ENCODE results near the gene NHEJ1. TPM values are rescaled to one million over a fixed set of nuclear protein-coding genes. Genes with fewer than 3 reads are reported as not detected.
A peak's percentile ranks its signal among the peaks of the same experiment; 100 is the strongest.

Gene NHEJ1
- 10 to 100 TPM; 19.3 to 47.1 (median 36.6) TPM for polyA plus RNA-seq
- long read RNA-seq, donor 1 = 0 reads
- long read RNA-seq, donor 2, transcript NHEJ1-201 (8 exons, 2,094 nt) = major isoform, 5 of 5 reads
- long read RNA-seq, donor 2, partial matches to known transcripts = 0 of 5 reads
- long read RNA-seq, donor 2, other reads (novel, unspliced or antisense) = 0 of 5 reads
- long read RNA-seq, donor 3, transcript NHEJ1-201 (8 exons, 2,094 nt) = major isoform, 8 of 8 reads
- long read RNA-seq, donor 3, partial matches to known transcripts = 0 of 8 reads
- long read RNA-seq, donor 3, other reads (novel, unspliced or antisense) = 0 of 8 reads
- long read RNA-seq, donor 4, partial matches to known transcripts = 0 of 1 reads
- long read RNA-seq, donor 4, other reads (novel, unspliced or antisense) = 0 of 1 reads
- long read RNA-seq, donor 5, partial matches to known transcripts = 0 of 1 reads
- long read RNA-seq, donor 5, other reads (novel, unspliced or antisense) = 0 of 1 reads
- long read RNA-seq, donor 6, transcript NHEJ1-201 (8 exons, 2,094 nt) = major isoform, 10 of 11 reads
- long read RNA-seq, donor 6, partial matches to known transcripts = 0 of 11 reads
- long read RNA-seq, donor 6, other reads (novel, unspliced or antisense) = 0 of 11 reads
- long read RNA-seq, donor 7 = 0 reads
- long read RNA-seq, donor 8 = 0 reads
- long read RNA-seq, donor 9, partial matches to known transcripts = 0 of 2 reads
- long read RNA-seq, donor 9, other reads (novel, unspliced or antisense) = 0 of 2 reads
- long read RNA-seq, donor 10, transcript NHEJ1-201 (8 exons, 2,094 nt) = major isoform, 11 of 12 reads
- long read RNA-seq, donor 10, partial matches to known transcripts = 0 of 12 reads
- long read RNA-seq, donor 10, other reads (novel, unspliced or antisense) = 0 of 12 reads

GRCh38 chr2:219160186-219161017 is at the start of gene NHEJ1:
TSS of gene NHEJ1 (minus strand) at chr2:219160815. CDS start at chr2:219158362, 2,453 bp downstream.
- Histone ChIP-seq H3K9me3 (ENCODE audit: control insufficient read depth in 2 of 2, insufficient read depth in 1 of 2, low read depth in 1 of 2, low read length in 1 of 2) (no peaks in the 10 kb centered on the region), H3K4me3 (ENCODE audit: low read depth in 1 of 3, low read length in 3 of 3) (peak within 1 kb of the TSS; percentile 49 to 76 (median 57)), H3K27ac (ENCODE audit: low read depth in 1 of 3, low read length in 2 of 3) (peak within 1 kb of the TSS; percentile 65 to 96 (median 92)), H3K4me1 (ENCODE audit: control insufficient read depth in 3 of 3, insufficient read depth in 2 of 3, low read depth in 1 of 3, low read length in 2 of 3) (peaks cover 2 to 11% (median 8%) of the 10 kb centered on the region in 3 donors), H3K36me3 (ENCODE audit: control insufficient read depth in 3 of 3, insufficient read depth in 2 of 3, low read depth in 1 of 3, low read length in 3 of 3) (peaks cover 0 to 17% (median 2%) of the 10 kb centered on the region in 3 donors), H3K27me3 (ENCODE audit: control insufficient read depth in 3 of 3, insufficient read depth in 3 of 3, low read length in 3 of 3) (no peaks in the 10 kb centered on the region)
- WGBS, 3 donors = 0 to 1% (median 0%) methylated on average over 49 to 70 of the region's 70 CpGs
- peak; percentile 97 to 98 for DNase-seq
- no peak for FAIRE-seq

- no peak overlapping the region for H3K4me3 ChIP-seq (ENCODE audit: low read depth in 1 of 3, low read length in 3 of 3)
- H3K36me3 ChIP-seq (ENCODE audit: control insufficient read depth in 3 of 3, insufficient read depth in 2 of 3, low read depth in 1 of 3, low read length in 3 of 3) = peaks cover 5 to 66% (median 9%) of the 10 kb centered on the region in 3 donors
- WGBS, 3 donors = 75 to 79% (median 75%) methylated on average over 16 to 18 of the region's 18 CpGs
- FAIRE-seq = no peak
- peak overlapping the region in 2 of 3 donors; percentile 29 to 48 for H3K27ac ChIP-seq (ENCODE audit: low read depth in 1 of 3, low read length in 2 of 3)
- no peaks in the 10 kb centered on the region for H3K27me3 ChIP-seq (ENCODE audit: control insufficient read depth in 3 of 3, insufficient read depth in 3 of 3, low read length in 3 of 3)
- H3K9me3 ChIP-seq (ENCODE audit: control insufficient read depth in 2 of 2, insufficient read depth in 1 of 2, low read depth in 1 of 2, low read length in 1 of 2) = no peaks in the 10 kb centered on the region
- peaks cover 0 to 18% (median 0%) of the 10 kb centered on the region in 3 donors for H3K4me1 ChIP-seq (ENCODE audit: control insufficient read depth in 3 of 3, insufficient read depth in 2 of 3, low read depth in 1 of 3, low read length in 2 of 3)
- DNase-seq = no peak
Observed at GRCh38 chr2:219209236-219210195, 48.9 kb upstream of the NHEJ1 start.

- no peak for DNase-seq
- H3K36me3 ChIP-seq (ENCODE audit: control insufficient read depth in 3 of 3, insufficient read depth in 2 of 3, low read depth in 1 of 3, low read length in 3 of 3) = peaks cover 5 to 52% (median 9%) of the 10 kb centered on the region in 3 donors
- H3K9me3 ChIP-seq (ENCODE audit: control insufficient read depth in 2 of 2, insufficient read depth in 1 of 2, low read depth in 1 of 2, low read length in 1 of 2) = no peaks in the 10 kb centered on the region
- H3K4me1 ChIP-seq (ENCODE audit: control insufficient read depth in 3 of 3, insufficient read depth in 2 of 3, low read depth in 1 of 3, low read length in 2 of 3) = peaks cover 0 to 18% (median 0%) of the 10 kb centered on the region in 3 donors
- peak overlapping the region in 1 of 3 donors; percentile 75 for H3K4me3 ChIP-seq (ENCODE audit: low read depth in 1 of 3, low read length in 3 of 3)
- no peak for FAIRE-seq
- no peaks in the 10 kb centered on the region for H3K27me3 ChIP-seq (ENCODE audit: control insufficient read depth in 3 of 3, insufficient read depth in 3 of 3, low read length in 3 of 3)
- H3K27ac ChIP-seq (ENCODE audit: low read depth in 1 of 3, low read length in 2 of 3) = peak overlapping the region in 2 of 3 donors; percentile 71 to 100
- 61 to 66% (median 64%) methylated on average over 17 of the region's 17 CpGs for WGBS, 3 donors
Observed at GRCh38 chr2:219207884-219208740, 47.5 kb upstream of the NHEJ1 start.

- H3K36me3 ChIP-seq (ENCODE audit: control insufficient read depth in 3 of 3, insufficient read depth in 2 of 3, low read depth in 1 of 3, low read length in 3 of 3) = peaks cover 5 to 44% (median 9%) of the 10 kb centered on the region in 3 donors
- WGBS, 3 donors = 15 to 17% (median 15%) methylated on average over 17 to 22 of the region's 22 CpGs
- no peak for DNase-seq
- peak overlapping the region in 2 of 3 donors; percentile 94 to 100 for H3K27ac ChIP-seq (ENCODE audit: low read depth in 1 of 3, low read length in 2 of 3)
- no peaks in the 10 kb centered on the region for H3K27me3 ChIP-seq (ENCODE audit: control insufficient read depth in 3 of 3, insufficient read depth in 3 of 3, low read length in 3 of 3)
- no peaks in the 10 kb centered on the region for H3K9me3 ChIP-seq (ENCODE audit: control insufficient read depth in 2 of 2, insufficient read depth in 1 of 2, low read depth in 1 of 2, low read length in 1 of 2)
- H3K4me3 ChIP-seq (ENCODE audit: low read depth in 1 of 3, low read length in 3 of 3) = peak overlapping the region; percentile 63 to 75 (median 67)
- H3K4me1 ChIP-seq (ENCODE audit: control insufficient read depth in 3 of 3, insufficient read depth in 2 of 3, low read depth in 1 of 3, low read length in 2 of 3) = peaks cover 0 to 18% (median 0%) of the 10 kb centered on the region in 3 donors
- no peak for FAIRE-seq
Observed at GRCh38 chr2:219207134-219207883, 46.7 kb upstream of the NHEJ1 start.

- Histone ChIP-seq H3K9me3 (ENCODE audit: control insufficient read depth in 2 of 2, insufficient read depth in 1 of 2, low read depth in 1 of 2, low read length in 1 of 2) (no peaks in the 10 kb centered on the region), H3K27ac (ENCODE audit: low read depth in 1 of 3, low read length in 2 of 3) (peak within 1 kb of the TSS; percentile 88 to 100 (median 99)), H3K4me3 (ENCODE audit: low read depth in 1 of 3, low read length in 3 of 3) (peak within 1 kb of the TSS; percentile 63 to 93 (median 67)), H3K4me1 (ENCODE audit: control insufficient read depth in 3 of 3, insufficient read depth in 2 of 3, low read depth in 1 of 3, low read length in 2 of 3) (peaks cover 0 to 18% (median 0%) of the 10 kb centered on the region in 3 donors), H3K36me3 (ENCODE audit: control insufficient read depth in 3 of 3, insufficient read depth in 2 of 3, low read depth in 1 of 3, low read length in 3 of 3) (peaks cover 5 to 40% (median 9%) of the 10 kb centered on the region in 3 donors), H3K27me3 (ENCODE audit: control insufficient read depth in 3 of 3, insufficient read depth in 3 of 3, low read length in 3 of 3) (no peaks in the 10 kb centered on the region)
- WGBS, 3 donors = 0 to 1% (median 1%) methylated on average over 42 to 76 of the region's 76 CpGs
- DNase-seq (peak; percentile 96 to 98), FAIRE-seq (no peak)
Observed at GRCh38 chr2:219206328-219207133, 45.9 kb upstream of the NHEJ1 start, which contains the start of gene ZFAND2B. TSS of gene ZFAND2B (plus strand) at chr2:219206782. CDS start at chr2:219206988, 206 bp downstream.

- no peak for FAIRE-seq
Observed at GRCh38 chr2:219205981-219206327, 45.3 kb upstream of the NHEJ1 start.

More at GRCh38 chr2:219205981-219206327, 45.3 kb upstream of the NHEJ1 start:
- Histone ChIP-seq H3K4me1 (ENCODE audit: control insufficient read depth in 3 of 3, insufficient read depth in 2 of 3, low read depth in 1 of 3, low read length in 2 of 3) (peaks cover 0 to 18% (median 0%) of the 10 kb centered on the region in 3 donors), H3K9me3 (ENCODE audit: control insufficient read depth in 2 of 2, insufficient read depth in 1 of 2, low read depth in 1 of 2, low read length in 1 of 2) (no peaks in the 10 kb centered on the region), H3K4me3 (ENCODE audit: low read depth in 1 of 3, low read length in 3 of 3) (peak overlapping the region in 2 of 3 donors; percentile 63 to 93), H3K27me3 (ENCODE audit: control insufficient read depth in 3 of 3, insufficient read depth in 3 of 3, low read length in 3 of 3) (no peaks in the 10 kb centered on the region), H3K36me3 (ENCODE audit: control insufficient read depth in 3 of 3, insufficient read depth in 2 of 3, low read depth in 1 of 3, low read length in 3 of 3) (peaks cover 5 to 36% (median 9%) of the 10 kb centered on the region in 3 donors), H3K27ac (ENCODE audit: low read depth in 1 of 3, low read length in 2 of 3) (peak overlapping the region; percentile 88 to 100 (median 99))
- WGBS, 3 donors = 9 to 14% (median 14%) methylated on average over 7 of the region's 7 CpGs
- DNase-seq = no peak

All from small intestine (tissue), 16 donors.